ENCODE results near the gene PAGR1.

PAGR1 gene

DNA sequence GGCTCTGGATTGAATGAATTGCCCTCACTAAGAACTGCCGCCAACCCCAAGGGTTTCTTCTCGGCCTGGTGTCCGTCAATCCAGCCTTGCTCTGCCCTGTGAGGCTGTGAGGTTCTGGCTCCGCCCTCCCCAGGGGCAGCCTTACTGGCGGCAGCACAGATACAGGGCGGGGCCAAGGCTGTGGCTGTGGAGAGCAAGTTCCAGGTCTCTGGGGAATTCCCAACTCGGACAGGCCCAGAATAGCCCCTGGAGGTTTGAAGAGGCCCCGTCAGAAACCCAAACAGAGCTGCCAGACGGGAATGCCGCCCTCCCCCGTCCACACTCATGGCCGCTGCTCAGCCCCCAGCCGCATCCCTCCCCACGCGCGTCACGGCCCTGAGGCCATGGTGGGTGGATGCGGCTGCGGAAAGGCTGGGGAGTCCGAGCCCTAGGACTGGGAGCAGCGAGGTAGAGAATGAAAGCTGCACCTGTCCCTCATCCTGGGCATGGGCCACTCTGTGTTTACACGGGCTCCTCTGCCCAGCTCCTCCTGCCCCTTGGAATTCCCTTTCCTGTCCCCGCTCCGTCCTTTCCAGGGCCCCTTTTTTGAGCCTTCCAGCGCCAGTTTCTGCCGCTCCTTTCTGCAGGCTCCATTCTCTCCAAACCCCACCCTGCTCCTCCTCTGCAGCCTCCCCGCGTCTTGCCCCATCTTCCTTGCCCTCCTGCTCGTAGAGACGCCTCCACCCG, 4.6 kb upstream of the PAGR1 start:
- peak; percentile 80 for DNase-seq (ENCODE audit: low read depth)
- TF ChIP-seq, protein P1, sequence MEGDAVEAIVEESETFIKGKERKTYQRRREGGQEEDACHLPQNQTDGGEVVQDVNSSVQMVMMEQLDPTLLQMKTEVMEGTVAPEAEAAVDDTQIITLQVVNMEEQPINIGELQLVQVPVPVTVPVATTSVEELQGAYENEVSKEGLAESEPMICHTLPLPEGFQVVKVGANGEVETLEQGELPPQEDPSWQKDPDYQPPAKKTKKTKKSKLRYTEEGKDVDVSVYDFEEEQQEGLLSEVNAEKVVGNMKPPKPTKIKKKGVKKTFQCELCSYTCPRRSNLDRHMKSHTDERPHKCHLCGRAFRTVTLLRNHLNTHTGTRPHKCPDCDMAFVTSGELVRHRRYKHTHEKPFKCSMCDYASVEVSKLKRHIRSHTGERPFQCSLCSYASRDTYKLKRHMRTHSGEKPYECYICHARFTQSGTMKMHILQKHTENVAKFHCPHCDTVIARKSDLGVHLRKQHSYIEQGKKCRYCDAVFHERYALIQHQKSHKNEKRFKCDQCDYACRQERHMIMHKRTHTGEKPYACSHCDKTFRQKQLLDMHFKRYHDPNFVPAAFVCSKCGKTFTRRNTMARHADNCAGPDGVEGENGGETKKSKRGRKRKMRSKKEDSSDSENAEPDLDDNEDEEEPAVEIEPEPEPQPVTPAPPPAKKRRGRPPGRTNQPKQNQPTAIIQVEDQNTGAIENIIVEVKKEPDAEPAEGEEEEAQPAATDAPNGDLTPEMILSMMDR (IDR thresholded peaks at IDR 0.05; ENCODE audit: low read depth, low read length, missing control alignments) = no peak

DNA sequence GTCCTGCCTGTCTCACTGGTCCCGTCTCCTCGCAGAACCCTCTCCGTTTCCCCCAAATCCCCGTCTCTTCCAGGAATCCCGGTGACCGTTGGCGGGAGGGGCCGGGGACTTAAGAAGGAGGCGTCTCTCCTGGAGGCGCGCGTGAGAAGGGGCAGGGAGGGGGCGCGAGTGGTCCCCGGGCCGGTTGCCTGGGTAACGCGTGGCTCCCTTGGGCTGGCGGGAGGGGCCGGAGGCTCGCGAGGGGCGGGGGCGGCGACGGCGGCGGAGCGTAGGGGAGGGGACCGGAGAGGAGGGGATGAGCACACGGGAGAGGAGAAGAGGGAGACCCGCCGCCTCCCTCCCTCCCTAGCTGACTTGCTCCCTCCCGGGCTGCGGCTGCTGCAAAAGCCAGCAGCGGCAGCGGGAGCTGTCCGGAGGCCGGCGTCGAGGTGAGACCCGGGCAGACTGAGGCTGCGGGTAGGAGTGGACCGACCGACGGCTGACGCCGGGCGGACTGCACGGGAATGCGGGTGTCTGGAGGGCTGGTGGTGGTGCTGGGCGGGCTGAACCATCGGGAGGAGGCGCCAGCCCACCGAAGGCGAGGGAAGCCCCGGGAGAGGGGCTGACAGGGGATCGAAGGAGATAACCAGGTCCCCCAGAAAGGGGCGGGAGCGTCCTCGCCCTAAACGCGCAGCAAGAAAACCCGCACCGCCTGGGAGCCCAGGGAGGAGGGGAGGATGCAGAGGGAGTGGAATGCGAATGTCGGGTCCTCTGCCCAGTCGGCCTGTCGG, 3.9 kb upstream of the PAGR1 start, which contains the start of gene PRRT2:
PRRT2 (plus strand) TSS at position 298 of the 770 bp plus-strand sequence. CDS start 862 bp downstream, outside the sequence.
- TF ChIP-seq, protein P1 (IDR thresholded peaks at IDR 0.05; ENCODE audit: low read depth, low read length, missing control alignments) = no peak
- peak within 1 kb of the TSS; percentile 54 for H3K4me3 ChIP-seq (ENCODE audit: low read depth, low read length)
- DNase-seq (ENCODE audit: low read depth) = no peak

More for the DNA sequence above, 4.6 kb upstream of the PAGR1 start:
- peak overlapping the region; percentile 54 for H3K4me3 ChIP-seq (ENCODE audit: low read depth, low read length)

DNA sequence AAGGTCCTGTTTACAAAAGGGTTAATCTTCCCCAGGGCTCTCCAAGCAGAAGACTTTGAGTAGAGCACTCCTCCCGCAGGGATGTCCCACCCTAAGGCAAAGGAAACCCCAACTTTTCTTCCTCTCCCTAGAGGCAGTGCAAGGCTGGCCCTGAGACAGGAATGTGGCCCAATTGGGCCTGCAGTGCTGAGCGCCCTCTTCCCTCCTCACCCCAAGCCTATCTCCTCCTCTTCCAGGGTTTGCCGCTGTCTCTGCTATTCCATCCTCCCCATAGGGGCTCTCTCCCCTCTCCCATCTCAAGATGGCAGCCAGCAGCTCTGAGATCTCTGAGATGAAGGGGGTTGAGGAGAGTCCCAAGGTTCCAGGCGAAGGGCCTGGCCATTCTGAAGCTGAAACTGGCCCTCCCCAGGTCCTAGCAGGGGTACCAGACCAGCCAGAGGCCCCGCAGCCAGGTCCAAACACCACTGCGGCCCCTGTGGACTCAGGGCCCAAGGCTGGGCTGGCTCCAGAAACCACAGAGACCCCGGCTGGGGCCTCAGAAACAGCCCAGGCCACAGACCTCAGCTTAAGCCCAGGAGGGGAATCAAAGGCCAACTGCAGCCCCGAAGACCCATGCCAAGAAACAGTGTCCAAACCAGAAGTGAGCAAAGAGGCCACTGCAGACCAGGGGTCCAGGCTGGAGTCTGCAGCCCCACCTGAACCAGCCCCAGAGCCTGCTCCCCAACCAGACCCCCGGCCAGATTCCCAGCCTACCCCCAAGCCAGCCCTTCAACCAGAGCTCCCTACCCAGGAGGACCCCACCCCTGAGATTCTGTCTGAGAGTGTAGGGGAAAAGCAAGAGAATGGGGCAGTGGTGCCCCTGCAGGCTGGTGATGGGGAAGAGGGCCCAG, 3.0 kb upstream of the PAGR1 start:
- TF ChIP-seq, protein P1 (IDR thresholded peaks at IDR 0.05; ENCODE audit: low read depth, low read length, missing control alignments) = no peak
- H3K4me3 ChIP-seq (ENCODE audit: low read depth, low read length) = no peak overlapping the region
- no peak for DNase-seq (ENCODE audit: low read depth)

DNA sequence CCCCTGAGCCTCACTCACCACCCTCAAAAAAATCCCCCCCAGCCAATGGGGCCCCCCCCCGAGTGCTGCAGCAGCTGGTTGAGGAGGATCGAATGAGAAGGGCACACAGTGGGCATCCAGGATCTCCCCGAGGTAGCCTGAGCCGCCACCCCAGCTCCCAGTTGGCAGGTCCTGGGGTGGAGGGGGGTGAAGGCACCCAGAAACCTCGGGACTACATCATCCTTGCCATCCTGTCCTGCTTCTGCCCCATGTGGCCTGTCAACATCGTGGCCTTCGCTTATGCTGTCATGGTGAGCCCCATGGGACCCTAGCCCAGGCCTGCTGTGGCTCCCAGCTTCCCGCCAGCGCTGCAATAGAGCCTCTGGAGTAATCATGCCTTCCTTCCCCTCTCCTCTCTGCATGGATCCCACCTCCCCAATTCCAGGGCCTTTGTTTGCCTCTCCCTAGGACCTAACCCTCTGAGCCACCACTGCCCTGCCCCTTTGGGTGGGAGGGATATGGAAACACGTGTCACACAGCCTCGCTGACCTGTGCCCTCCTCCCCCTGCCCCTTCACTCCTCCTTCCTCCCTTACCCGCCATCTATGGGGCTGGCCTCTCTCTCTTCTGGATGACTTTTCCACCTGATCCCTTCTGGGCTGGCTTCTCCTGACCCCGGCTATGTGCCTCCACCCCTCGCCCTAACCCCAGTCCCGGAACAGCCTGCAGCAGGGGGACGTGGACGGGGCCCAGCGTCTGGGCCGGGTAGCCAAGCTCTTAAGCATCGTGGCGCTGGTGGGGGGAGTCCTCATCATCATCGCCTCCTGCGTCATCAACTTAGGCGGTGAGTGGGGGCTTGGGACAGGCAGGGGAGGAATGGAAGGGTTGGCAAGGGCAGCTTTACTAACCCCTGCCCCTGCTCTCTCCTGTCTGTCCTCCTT, 2.0 kb upstream of the PAGR1 start:
- H3K4me3 ChIP-seq (ENCODE audit: low read depth, low read length) = no peak overlapping the region
- DNase-seq (ENCODE audit: low read depth) = no peak

GRCh38 chr16:29814592-29814991, 1.4 kb upstream of the PAGR1 start:
- TF ChIP-seq, protein P1 (IDR thresholded peaks at IDR 0.05; ENCODE audit: low read depth, low read length, missing control alignments) = no peak
- no peak for DNase-seq (ENCODE audit: low read depth)
- H3K4me3 ChIP-seq (ENCODE audit: low read depth, low read length) = no peak overlapping the region

More for the DNA sequence above, 2.0 kb upstream of the PAGR1 start:
- TF ChIP-seq, protein P1 (IDR thresholded peaks at IDR 0.05; ENCODE audit: low read depth, low read length, missing control alignments) = no peak

Measured in GM12864 (cell line).